H1 (cell line): ENCODE results near the gene ARHGAP26. TPM values are rescaled to one million over a fixed set of nuclear protein-coding genes. Genes with fewer than 3 reads are reported as not detected.

ENCODE experiments used
- CTCF ChIA-PET: fragments of 300-600 bp; sonication (Branson Sonifier 250); formaldehyde crosslinking; loops from one replicate; lab custom pipeline; 2021; ENCODE audit not compliant: partially characterized antibody; lab: Charles Lee
- POLR2A ChIA-PET: fragments of 300-600 bp; sonication (Branson Sonifier 250); formaldehyde crosslinking; loops from one replicate; lab custom pipeline; 2021; ENCODE audit warnings: inconsistent platforms; ENCODE audit not compliant: partially characterized antibody; lab: Charles Lee
- DNase-seq, 2 experiments: peaks; one replicate each; pipeline versions ENCODE4 v3.0.0 to v3.0.0-alpha.2; 2010 to 2022; ENCODE audit warnings: low spot score in 2 of 2, low read depth in 1 of 2, mixed read lengths in 1 of 2
- FAIRE-seq: peaks from 2 replicates; lab custom pipeline; 2011; peaks lifted over from hg19 to GRCh38; lab: Jason Lieb, UNC
- H2AFZ ChIP-seq: 2 replicates; pipeline ENCODE4 v1.8.1; 2012; ENCODE audit warnings: low read length, inconsistent platforms
- H2AK5ac ChIP-seq: 2 replicates; pipeline ENCODE4 v1.6.1; 2013; ENCODE audit warnings: low read depth, low read length
- H2BK120ac ChIP-seq: replicated peaks from 2 replicates; pipeline ENCODE3; 2013; ENCODE audit warnings: low read depth, low read length, inconsistent platforms
- H2BK12ac ChIP-seq: 2 replicates; pipeline ENCODE4 v1.6.1; 2013; ENCODE audit warnings: low read depth, low read length
- H2BK15ac ChIP-seq: 2 replicates; pipeline ENCODE4 v1.6.1; 2013; ENCODE audit warnings: low read length
- H2BK20ac ChIP-seq: 2 replicates; pipeline ENCODE4 v1.6.1; 2013; ENCODE audit warnings: low read length
- H2BK5ac ChIP-seq: 2 replicates; pipeline ENCODE4 v1.6.1; 2013; ENCODE audit warnings: low read depth, low read length
- H3K14ac ChIP-seq: 2 replicates; pipeline ENCODE4 v1.6.1; 2013; ENCODE audit warnings: inconsistent platforms; ENCODE audit not compliant: insufficient read length
- H3K18ac ChIP-seq: 2 replicates; pipeline ENCODE4 v1.6.1; 2013; ENCODE audit warnings: low read length; ENCODE audit errors: extremely low read depth
- H3K23ac ChIP-seq: 2 replicates; pipeline ENCODE4 v1.6.1; 2013; ENCODE audit warnings: inconsistent platforms; ENCODE audit not compliant: insufficient read length
- H3K23me2 ChIP-seq: 2 replicates; pipeline ENCODE4 v1.6.1; 2013; ENCODE audit warnings: low read depth, low read length
- H3K27ac ChIP-seq: 2 replicates; pipeline ENCODE4 v1.6.1; 2011; ENCODE audit warnings: low read depth, low read length, inconsistent platforms
- H3K27me3 ChIP-seq, 4 experiments: replicated peaks in 1 of 4; 1 replicate in 1 of 4; 2 replicates in 3 of 4; pipeline versions ENCODE4 v1.6.1 to v1.8.1; 2011 to 2013; ENCODE audit warnings: low read length in 3 of 4, mild to moderate bottlenecking in 3 of 4, inconsistent platforms in 2 of 4, mixed read lengths in 2 of 4, moderate library complexity in 1 of 4; ENCODE audit not compliant: control insufficient read depth in 3 of 4, insufficient read depth in 3 of 4; ENCODE audit errors: extremely low read depth in 1 of 4
- H3K36me3 ChIP-seq, 4 experiments: 2 replicates each; pipeline versions ENCODE4 v1.6.1 to v1.8.1; 2011 to 2013; ENCODE audit warnings: mild to moderate bottlenecking in 4 of 4, low read length in 3 of 4, moderate library complexity in 2 of 4, control low read depth in 1 of 4, inconsistent platforms in 1 of 4; ENCODE audit not compliant: insufficient read depth in 4 of 4, control insufficient read depth in 2 of 4
- H3K4ac ChIP-seq: replicated peaks from 2 replicates; pipeline ENCODE3; 2013; ENCODE audit warnings: low read length, low read depth, mixed read lengths, inconsistent platforms; ENCODE audit not compliant: insufficient read length
- H3K4me1 ChIP-seq, 4 experiments: replicated peaks in 1 of 4; 1 replicate in 1 of 4; 2 replicates in 3 of 4; pipeline versions ENCODE4 v1.6.1 to v1.8.1; 2011 to 2013; ENCODE audit warnings: low read length in 3 of 4, inconsistent platforms in 2 of 4, mixed read lengths in 1 of 4; ENCODE audit not compliant: insufficient read depth in 4 of 4, control insufficient read depth in 3 of 4
- H3K4me2 ChIP-seq, 2 experiments: 2 replicates each; pipeline versions ENCODE4 v1.6.1 to v1.8.1; 2011 to 2013; ENCODE audit warnings: low read depth in 2 of 2, low read length in 2 of 2, control low read depth in 1 of 2, inconsistent platforms in 1 of 2, mild to moderate bottlenecking in 1 of 2; ENCODE audit not compliant: insufficient read depth in 1 of 2
- H3K4me3 ChIP-seq, 4 experiments: fragments of 200-600, 300-600 bp in 1 of 4; sonication (generic), shearing (Covaris generic), sonication (Bioruptor Twin) in 1 of 4; 2 replicates each; pipeline versions ENCODE4 v1.5.1 to v1.8.1; 2011 to 2016; ENCODE audit warnings: low read length in 4 of 4, low read depth in 3 of 4, control low read depth in 2 of 4, inconsistent platforms in 2 of 4, mild to moderate bottlenecking in 2 of 4, mixed read lengths in 1 of 4, moderate library complexity in 1 of 4; ENCODE audit not compliant: insufficient read depth in 2 of 4; ENCODE audit errors: extremely low read depth in 1 of 4
- H3K56ac ChIP-seq: replicated peaks from 2 replicates; pipeline ENCODE3; 2013; ENCODE audit warnings: low read depth, mild to moderate bottlenecking, mixed read lengths, low read length, inconsistent platforms; ENCODE audit not compliant: insufficient read length
- H3K79me1 ChIP-seq: 2 replicates; pipeline ENCODE4 v1.6.1; 2013; ENCODE audit warnings: low read depth, low read length, control low read depth
- H3K79me2 ChIP-seq, 2 experiments: 2 replicates each; pipeline versions ENCODE4 v1.6.1 to v1.8.1; 2012 to 2013; ENCODE audit warnings: low read length in 2 of 2, mild to moderate bottlenecking in 2 of 2, inconsistent platforms in 1 of 2; ENCODE audit not compliant: insufficient read depth in 2 of 2, control insufficient read depth in 1 of 2
- H3K9ac ChIP-seq, 4 experiments: replicated peaks in 1 of 4; 1 replicate in 1 of 4; 2 replicates in 3 of 4; pipeline versions ENCODE4 v1.6.1 to v1.8.1; 2011 to 2013; ENCODE audit warnings: low read depth in 3 of 4, low read length in 3 of 4, control low read depth in 2 of 4, mild to moderate bottlenecking in 2 of 4, moderate library complexity in 2 of 4, inconsistent platforms in 1 of 4; ENCODE audit errors: extremely low read depth in 1 of 4
- H3K9me3 ChIP-seq, 2 experiments: 2 replicates each; pipeline versions ENCODE4 v1.6.1 to v1.8.1; 2012 to 2013; ENCODE audit warnings: mild to moderate bottlenecking in 2 of 2, moderate library complexity in 2 of 2, control low read depth in 1 of 2, inconsistent platforms in 1 of 2, low read depth in 1 of 2, low read length in 1 of 2, mixed read lengths in 1 of 2; ENCODE audit not compliant: insufficient read depth in 2 of 2
- H4K20me1 ChIP-seq, 2 experiments: replicated peaks in 1 of 2; 2 replicates each; pipeline versions ENCODE3 to v1.8.1; 2011 to 2013; ENCODE audit warnings: inconsistent platforms in 2 of 2, low read length in 2 of 2, mild to moderate bottlenecking in 1 of 2; ENCODE audit not compliant: insufficient read depth in 2 of 2, control insufficient read depth in 1 of 2
- H4K5ac ChIP-seq: 2 replicates; pipeline ENCODE4 v1.6.1; 2013; ENCODE audit warnings: low read length, low read depth, mixed read lengths, inconsistent platforms; ENCODE audit not compliant: insufficient read length
- H4K8ac ChIP-seq: 2 replicates; pipeline ENCODE4 v1.8.0; 2013; ENCODE audit warnings: mild to moderate bottlenecking, moderate library complexity, low read length, inconsistent platforms; ENCODE audit not compliant: insufficient read depth; ENCODE audit errors: extremely low read depth
- H4K91ac ChIP-seq: replicated peaks from 2 replicates; pipeline ENCODE3; 2013; ENCODE audit warnings: low read length, mixed read lengths, inconsistent platforms; ENCODE audit not compliant: insufficient read length
- E2F6 ChIP-seq: IDR thresholded peaks from 2 replicates; pipeline ENCODE4 v1.6.1; 2012; ENCODE audit warnings: inconsistent platforms
- KDM4A ChIP-seq: IDR thresholded peaks from one replicate; pipeline ENCODE4 v1.7.1; 2012; ENCODE audit warnings: low read depth, mild to moderate bottlenecking, moderate library complexity, low read length, inconsistent platforms; ENCODE audit not compliant: severe bottlenecking
- WGBS, 2 experiments: shearing (Covaris generic) in 1 of 2; methylation state at CpG; one replicate each; pipeline versions ENCODE4 v1.1.6 to v1.1.7; 2013 to 2015; ENCODE audit warnings: low lambda C conversion rate in 2 of 2, mixed read lengths in 2 of 2, inconsistent platforms in 1 of 2, low coverage in 1 of 2, missing lambda C conversion rate in 1 of 2; ENCODE audit not compliant: insufficient replicate concordance in 2 of 2, insufficient coverage in 1 of 2, insufficient read length in 1 of 2; ENCODE audit errors: extremely low coverage in 1 of 2, missing lambda C conversion rate in 1 of 2; 5-methylcytosine and 5-hydroxymethylcytosine counted together
- polyA plus RNA-seq, 7 experiments: library from polyadenylated mRNA; depleted of rRNA in 3 of 7; stranded (reverse) in 5 of 7; unstranded in 2 of 7; fragments of >200 nt in 5 of 7; fragments of 200-250 nt in 2 of 7; gene quantifications; 1 replicate in 5 of 7; 2 replicates in 1 of 7; 4 replicates in 1 of 7; pipeline versions ENCODE4 v1.2.1 to v1.2.3, GENCODE V29; 2011 to 2013; ENCODE audit warnings: missing spikeins in 2 of 7, mixed read lengths in 2 of 7
- total RNA-seq: library from RNA; stranded (reverse); fragmentation: NEBNext Ultra II Directional; extraction: Animal tissue kit (Norgen Biotek cat#: 25700); gene quantifications from 2 replicates; pipeline ENCODE4 v1.2.1, GENCODE V29; 2021

Gene ARHGAP26
- total and polyA plus RNA-seq, 2 of the 8 experiments (the other 6 are each of a cell fraction or from before 2014, with no cell fraction given): 7.1 to 24.8 TPM

DNA sequence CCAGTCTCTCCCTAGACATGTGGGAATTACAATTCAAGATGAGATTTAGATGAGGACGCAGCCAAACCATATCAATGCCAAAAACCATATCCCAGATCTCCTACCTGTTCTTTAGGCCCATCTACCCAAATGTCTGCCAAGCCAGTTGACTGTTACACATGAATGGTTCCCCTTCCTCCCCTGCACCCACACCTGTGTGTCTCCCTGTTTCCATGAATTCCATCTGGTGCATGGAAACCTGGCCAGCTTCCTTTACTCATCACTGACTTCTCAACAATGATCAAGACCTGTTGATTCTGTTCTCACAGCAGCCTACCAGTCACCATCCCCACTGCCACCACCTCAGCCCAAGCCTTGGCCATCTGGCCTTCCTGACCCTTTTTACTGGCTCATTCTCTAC, 410.6 kb downstream of the ARHGAP26 start:
- TF ChIP-seq E2F6 (no peak), KDM4A (no peak)
- Histone ChIP-seq H3K14ac (no peak overlapping the region), H2AFZ (no peak overlapping the region), H2AK5ac (no peak overlapping the region), H4K20me1 (no peaks in the 10 kb centered on the region), H3K18ac (no peak overlapping the region), H3K56ac (no peak overlapping the region), H3K27ac (no peak overlapping the region), H3K4me2 (no peak overlapping the region), H3K4me1 (no peaks in the 10 kb centered on the region; a peak in 1 of 7 replicates), H3K9me3 (no peaks in the 10 kb centered on the region), H4K91ac (no peak overlapping the region), H2BK15ac (no peak overlapping the region), H2BK20ac (no peak overlapping the region), H3K27me3 (no peaks in the 10 kb centered on the region), H3K4me3 (no peak overlapping the region), H3K23ac (no peak overlapping the region), H3K23me2 (no peaks in the 10 kb centered on the region), H2BK12ac (no peak overlapping the region), H2BK120ac (no peak overlapping the region), H2BK5ac (no peak overlapping the region), H3K9ac (no peak overlapping the region), H3K36me3 (no peaks in the 10 kb centered on the region), H3K4ac (no peak overlapping the region), H3K79me2 (no peaks in the 10 kb centered on the region), H4K5ac (no peak overlapping the region), H3K79me1 (no peaks in the 10 kb centered on the region), H4K8ac (no peak overlapping the region)
- POLR2A ChIA-PET: no interaction called here
- 90% methylated on average over 1 of the region's 1 CpG; no CpG with 5 or more reads in 1 of the 2 experiments for WGBS, 2 experiments
- CTCF ChIA-PET: no interaction called here
- no peak for DNase-seq
- FAIRE-seq: no peak
